ENCODE results near the gene TUBB4A.
"Not testable (repeated sequence)": the region's sequence is repeated elsewhere in the genome, so short reads cannot be mapped to it uniquely, and the experiment has no call there.

The TUBB4A gene

GRCh38 chr19:6522712-6523111 lies 20.6 kb upstream of the TUBB4A start:
- no peak for DNase-seq

- DNase-seq = peak; percentile 70
These were observed 19.9 kb upstream of the TUBB4A start for GRCh38 chr19:6521718-6522646.

GRCh38 chr19:6519289-6519688 lies 17.2 kb upstream of the TUBB4A start:
- no peak for DNase-seq

- DNase-seq = no peak
These were observed 16.2 kb upstream of the TUBB4A start for GRCh38 chr19:6518145-6518911.

- DNase-seq = peak; percentile 92
These were observed 14.7 kb upstream of the TUBB4A start for GRCh38 chr19:6516659-6517291.

GRCh38 chr19:6516018-6516658 lies 14.0 kb upstream of the TUBB4A start:
- DNase-seq = peak; percentile 58

- no peak for DNase-seq
These were observed 12.9 kb upstream of the TUBB4A start for GRCh38 chr19:6514926-6515544.

GRCh38 chr19:6514089-6514488 lies 12.0 kb upstream of the TUBB4A start:
- DNase-seq = no peak

- no peak for DNase-seq
These were observed 8.5 kb upstream of the TUBB4A start for GRCh38 chr19:6510618-6511017.

GRCh38 chr19:6509118-6509971 lies 7.2 kb upstream of the TUBB4A start:
- no peak for DNase-seq

- DNase-seq = not testable (repeated sequence)
These were observed 6.1 kb upstream of the TUBB4A start for GRCh38 chr19:6508028-6508771.

GRCh38 chr19:6503407-6504201 lies 1.5 kb upstream of the TUBB4A start:
- DNase-seq = no peak

GRCh38 chr19:6500837-6501739 lies 1.0 kb downstream of the TUBB4A start:
- no peak for DNase-seq

- DNase-seq = no peak
These were observed 2.9 kb downstream of the TUBB4A start for GRCh38 chr19:6499052-6499790.

- DNase-seq = no peak
These were observed 3.6 kb downstream of the TUBB4A start for GRCh38 chr19:6498294-6499036.

GRCh38 chr19:6495947-6496346 lies 6.2 kb downstream of the TUBB4A start:
- DNase-seq = no peak

GRCh38 chr19:6494438-6495036 lies 7.6 kb downstream of the TUBB4A start:
- no peak for DNase-seq
